ENCODE measurements around the gene EHD4. TPM values are rescaled to one million over a fixed set of nuclear protein-coding genes. Genes with fewer than 3 reads are reported as not detected.

The EHD4 gene
- total RNA-seq, 1 donor from 2014 or later: 24.6 TPM

DNA sequence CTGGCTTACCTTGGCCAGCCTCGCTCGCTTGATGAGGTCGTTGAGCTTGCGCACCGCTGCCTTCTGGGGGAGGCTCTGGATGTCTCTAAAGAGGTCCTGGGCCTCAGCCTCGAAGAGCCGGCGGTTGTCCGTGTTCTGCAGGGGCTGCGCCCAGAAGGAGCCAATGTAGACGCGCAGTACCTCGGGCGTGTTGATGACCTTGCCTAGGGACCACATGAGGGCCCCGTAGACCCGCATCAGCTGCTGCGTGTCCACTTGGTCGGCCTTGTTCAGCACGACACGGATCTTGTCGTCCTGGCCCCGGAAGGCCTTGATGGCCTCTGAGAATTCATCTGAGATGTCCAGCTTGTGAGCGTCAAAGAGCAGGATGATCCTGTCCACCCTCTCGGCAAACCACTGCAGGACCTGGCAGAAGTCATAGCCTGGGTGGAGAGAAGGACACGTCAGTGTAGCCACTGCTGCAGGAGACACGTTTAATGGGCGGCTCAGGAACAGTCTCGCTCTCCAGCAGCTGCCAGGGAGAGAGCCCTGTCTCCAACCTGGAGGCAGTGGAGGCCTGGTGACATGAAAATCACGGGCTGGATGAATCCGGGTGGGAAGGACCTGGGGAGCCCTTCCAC, 53.0 kb downstream of the EHD4 start:
- TF ChIP-seq POLR2AphosphoS5 (IDR thresholded peaks at IDR 0.05; ENCODE audit: insufficient read depth in 1 of 2, low read depth in 1 of 2): no peak
- TF ChIP-seq, protein P1, sequence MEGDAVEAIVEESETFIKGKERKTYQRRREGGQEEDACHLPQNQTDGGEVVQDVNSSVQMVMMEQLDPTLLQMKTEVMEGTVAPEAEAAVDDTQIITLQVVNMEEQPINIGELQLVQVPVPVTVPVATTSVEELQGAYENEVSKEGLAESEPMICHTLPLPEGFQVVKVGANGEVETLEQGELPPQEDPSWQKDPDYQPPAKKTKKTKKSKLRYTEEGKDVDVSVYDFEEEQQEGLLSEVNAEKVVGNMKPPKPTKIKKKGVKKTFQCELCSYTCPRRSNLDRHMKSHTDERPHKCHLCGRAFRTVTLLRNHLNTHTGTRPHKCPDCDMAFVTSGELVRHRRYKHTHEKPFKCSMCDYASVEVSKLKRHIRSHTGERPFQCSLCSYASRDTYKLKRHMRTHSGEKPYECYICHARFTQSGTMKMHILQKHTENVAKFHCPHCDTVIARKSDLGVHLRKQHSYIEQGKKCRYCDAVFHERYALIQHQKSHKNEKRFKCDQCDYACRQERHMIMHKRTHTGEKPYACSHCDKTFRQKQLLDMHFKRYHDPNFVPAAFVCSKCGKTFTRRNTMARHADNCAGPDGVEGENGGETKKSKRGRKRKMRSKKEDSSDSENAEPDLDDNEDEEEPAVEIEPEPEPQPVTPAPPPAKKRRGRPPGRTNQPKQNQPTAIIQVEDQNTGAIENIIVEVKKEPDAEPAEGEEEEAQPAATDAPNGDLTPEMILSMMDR (IDR thresholded peaks at IDR 0.05): no peak
- Histone ChIP-seq H3K9me3 (no peaks in the 10 kb centered on the region), H3K27ac (no peak overlapping the region), H3K27me3 (no peaks in the 10 kb centered on the region), H3K36me3 (peaks cover 0 to 9% of the 10 kb centered on the region in 2 donors), H3K4me1 (peaks cover 30% of the 10 kb centered on the region), H3K4me3 (no peak overlapping the region)
- intact Hi-C loops (cut with DNase I): no loop called here
- DNase-seq (ENCODE audit: extremely low spot score in 2 of 2): no peak

DNA sequence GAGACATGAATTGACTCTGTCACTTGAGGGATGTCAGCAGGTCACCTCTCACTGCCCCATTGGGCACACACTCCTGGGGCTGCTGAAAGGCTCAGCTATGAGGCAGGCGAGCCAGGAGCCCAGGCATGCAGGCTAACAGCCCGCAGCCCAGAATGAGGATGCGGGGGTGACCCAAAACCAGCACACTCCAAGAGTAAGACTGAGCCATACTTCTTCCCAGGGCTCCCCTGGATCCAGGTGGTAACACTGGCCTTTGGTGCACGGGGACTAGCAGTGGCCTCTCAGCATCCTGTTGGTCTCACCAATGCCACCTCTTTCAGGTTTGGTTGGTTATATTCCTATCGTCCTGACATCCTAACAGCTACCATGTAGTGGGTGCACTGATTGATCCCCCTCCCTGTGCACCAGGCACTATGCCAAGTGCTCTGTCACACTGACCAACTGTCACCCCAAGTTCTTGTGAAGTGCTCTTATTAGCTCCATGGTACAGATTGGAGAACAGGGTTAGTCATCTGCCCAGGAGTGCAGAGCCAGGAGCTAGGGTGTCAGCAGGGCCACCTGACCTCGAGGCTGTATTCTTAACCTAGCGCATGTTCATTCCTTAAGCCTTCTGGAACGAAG, 53.7 kb downstream of the EHD4 start:
- Histone ChIP-seq H3K36me3 (peaks cover 0 to 9% of the 10 kb centered on the region in 2 donors), H3K27me3 (no peaks in the 10 kb centered on the region), H3K9me3 (no peaks in the 10 kb centered on the region), H3K4me3 (no peak overlapping the region), H3K4me1 (peaks cover 30% of the 10 kb centered on the region), H3K27ac (no peak overlapping the region)
- TF ChIP-seq, protein P1 (IDR thresholded peaks at IDR 0.05): no peak
- TF ChIP-seq POLR2AphosphoS5 (IDR thresholded peaks at IDR 0.05; ENCODE audit: insufficient read depth in 1 of 2, low read depth in 1 of 2) (no peak), POLR2A (IDR thresholded peaks at IDR 0.05) (no peak)
- intact Hi-C loops (cut with DNase I): no loop called here
- no peak for DNase-seq (ENCODE audit: extremely low spot score in 2 of 2)

DNA sequence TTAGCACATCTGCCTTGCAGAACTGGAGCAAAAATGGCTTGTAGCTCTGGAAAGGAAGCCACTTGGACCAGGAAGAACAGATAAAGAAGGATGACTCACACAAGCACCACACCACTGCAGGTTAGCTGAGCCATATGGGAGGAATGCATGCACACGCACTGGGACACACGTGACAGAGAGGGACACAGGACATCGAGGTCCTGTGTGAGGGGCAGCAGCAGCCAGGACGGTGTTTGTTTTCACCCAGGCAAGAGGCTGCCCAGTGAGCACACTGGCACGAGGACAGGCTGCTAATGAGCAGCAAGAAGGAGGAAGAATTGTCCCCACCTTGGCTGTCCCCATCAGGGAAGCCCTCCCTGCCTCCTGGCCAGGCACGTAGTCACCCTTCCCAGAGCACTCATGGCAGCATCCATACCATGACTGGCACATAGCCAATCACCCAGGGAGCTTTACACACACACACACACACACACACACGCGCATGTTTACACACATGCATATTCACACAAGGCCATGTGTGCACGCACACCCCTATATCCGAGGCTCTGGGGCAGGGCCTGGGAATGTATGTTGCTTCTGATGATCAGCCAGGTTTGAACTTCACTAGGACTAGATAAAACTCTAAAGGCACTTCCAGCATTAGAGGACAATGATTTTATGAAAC, 54.5 kb downstream of the EHD4 start:
- Histone ChIP-seq H3K27ac (no peak overlapping the region), H3K9me3 (no peaks in the 10 kb centered on the region), H3K36me3 (peaks cover 0 to 9% of the 10 kb centered on the region in 2 donors), H3K27me3 (no peaks in the 10 kb centered on the region), H3K4me1 (peaks cover 34% of the 10 kb centered on the region), H3K4me3 (no peak overlapping the region)
- TF ChIP-seq, protein P1 (IDR thresholded peaks at IDR 0.05): no peak
- TF ChIP-seq POLR2A (IDR thresholded peaks at IDR 0.05) (no peak), POLR2AphosphoS5 (IDR thresholded peaks at IDR 0.05; ENCODE audit: insufficient read depth in 1 of 2, low read depth in 1 of 2) (no peak)
- intact Hi-C loops (cut with DNase I): no loop called here
- no peak for DNase-seq (ENCODE audit: extremely low spot score in 2 of 2)

DNA sequence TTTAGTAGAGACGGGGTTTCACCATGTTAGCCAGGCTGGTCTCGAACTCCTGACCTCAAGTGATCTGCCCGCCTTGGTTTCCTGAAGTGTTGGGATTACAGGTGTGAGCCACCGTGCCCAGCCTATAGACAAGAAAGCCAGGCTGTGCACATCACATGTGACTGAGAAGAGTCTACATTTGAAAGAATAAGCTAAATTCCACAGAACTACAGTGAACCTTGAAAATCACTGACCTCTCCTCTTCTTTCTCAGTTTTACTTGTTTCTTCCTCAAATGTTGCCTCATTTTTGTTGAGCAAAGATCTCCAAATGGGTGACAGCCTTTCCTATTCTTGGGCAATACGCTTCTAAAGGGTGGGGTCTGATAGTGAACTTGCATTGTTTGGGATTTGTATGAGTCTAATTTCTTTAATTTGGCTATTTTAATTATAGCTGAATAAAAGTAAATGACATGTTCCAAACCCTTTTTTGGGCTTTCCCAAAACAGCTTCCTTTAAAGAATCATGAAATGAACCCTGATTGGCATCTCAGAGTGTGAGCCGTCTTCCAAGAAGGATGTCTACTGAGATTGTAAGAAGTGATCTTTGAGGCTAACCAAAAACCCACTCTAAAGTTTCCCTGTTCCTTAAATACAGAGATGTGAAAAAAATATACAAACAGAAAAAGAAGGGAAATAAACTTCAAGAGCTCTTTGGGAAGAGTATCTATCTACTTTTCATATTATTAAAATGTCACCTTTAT, 56.9 kb downstream of the EHD4 start:
- Histone ChIP-seq H3K4me1 (peaks cover 20% of the 10 kb centered on the region), H3K36me3 (peaks cover 0 to 14% of the 10 kb centered on the region in 2 donors), H3K27ac (no peak overlapping the region), H3K9me3 (no peaks in the 10 kb centered on the region), H3K27me3 (no peaks in the 10 kb centered on the region), H3K4me3 (no peak overlapping the region)
- no peak for DNase-seq (ENCODE audit: extremely low spot score in 2 of 2)
- intact Hi-C loops (cut with DNase I): no loop called here
- TF ChIP-seq POLR2AphosphoS5 (IDR thresholded peaks at IDR 0.05; ENCODE audit: insufficient read depth in 1 of 2, low read depth in 1 of 2): no peak
- TF ChIP-seq, protein P1 (IDR thresholded peaks at IDR 0.05): no peak
- no peak for TF ChIP-seq POLR2A (IDR thresholded peaks at IDR 0.05)

Measured in vagina (tissue), 2 donors.